RCC 7860 (cell line): ENCODE data around the gene MAD1L1.
"Not testable (repeated sequence)": the region's sequence is repeated elsewhere in the genome, so short reads cannot be mapped to it uniquely, and the experiment has no call there.

Experiments
- DNase-seq: peaks from one replicate; pipeline ENCODE4 v3.0.0-alpha.2; 2015; ENCODE audit warnings: low spot score
- FAIRE-seq: peaks from 2 replicates; lab custom pipeline; 2012; peaks lifted over from hg19 to GRCh38; lab: Jason Lieb, UNC

MAD1L1 gene

DNA sequence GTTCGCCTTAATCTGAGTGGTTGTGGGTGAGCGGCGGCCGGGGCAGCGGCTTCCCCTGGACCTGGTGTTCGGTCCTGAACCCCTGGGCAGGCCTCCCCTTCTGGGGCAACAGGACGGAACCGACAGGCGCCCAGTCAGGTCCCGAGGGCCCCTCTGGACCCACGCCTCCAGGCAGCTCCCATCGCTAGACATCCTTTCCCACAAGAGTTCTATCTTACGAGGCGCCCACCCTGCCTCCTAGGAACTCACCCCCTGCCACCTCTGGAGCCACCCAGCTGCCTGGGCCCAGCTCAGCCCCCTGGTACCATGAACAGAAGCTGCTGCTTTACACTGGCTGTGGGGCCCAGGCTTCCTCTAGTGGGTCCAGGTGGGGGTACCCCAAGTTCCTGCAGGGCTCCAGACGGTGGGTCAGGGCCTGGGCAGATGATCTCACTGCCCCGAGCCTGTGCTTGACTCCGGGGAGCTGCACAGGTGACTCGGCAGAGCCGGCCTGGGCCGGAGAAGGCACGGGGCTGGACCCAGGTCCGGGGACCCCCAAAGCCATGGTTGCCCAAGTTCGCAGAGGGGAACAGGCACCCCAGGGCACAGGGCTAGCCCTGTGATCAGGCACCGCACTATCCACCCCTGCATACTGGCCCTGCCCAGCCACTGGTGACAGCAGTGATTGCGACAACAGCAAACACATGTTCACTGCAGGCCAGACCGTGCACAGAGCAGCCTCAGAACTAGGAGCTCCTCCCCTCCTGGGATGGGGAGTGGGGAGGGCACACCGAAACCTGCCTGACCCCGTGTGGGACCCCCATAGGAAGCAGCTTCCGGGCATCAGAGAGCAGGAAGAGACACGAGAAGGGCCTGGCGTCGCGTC is 382.4 kb downstream of the MAD1L1 start:
- DNase-seq: no peak
- no peak for FAIRE-seq

DNA sequence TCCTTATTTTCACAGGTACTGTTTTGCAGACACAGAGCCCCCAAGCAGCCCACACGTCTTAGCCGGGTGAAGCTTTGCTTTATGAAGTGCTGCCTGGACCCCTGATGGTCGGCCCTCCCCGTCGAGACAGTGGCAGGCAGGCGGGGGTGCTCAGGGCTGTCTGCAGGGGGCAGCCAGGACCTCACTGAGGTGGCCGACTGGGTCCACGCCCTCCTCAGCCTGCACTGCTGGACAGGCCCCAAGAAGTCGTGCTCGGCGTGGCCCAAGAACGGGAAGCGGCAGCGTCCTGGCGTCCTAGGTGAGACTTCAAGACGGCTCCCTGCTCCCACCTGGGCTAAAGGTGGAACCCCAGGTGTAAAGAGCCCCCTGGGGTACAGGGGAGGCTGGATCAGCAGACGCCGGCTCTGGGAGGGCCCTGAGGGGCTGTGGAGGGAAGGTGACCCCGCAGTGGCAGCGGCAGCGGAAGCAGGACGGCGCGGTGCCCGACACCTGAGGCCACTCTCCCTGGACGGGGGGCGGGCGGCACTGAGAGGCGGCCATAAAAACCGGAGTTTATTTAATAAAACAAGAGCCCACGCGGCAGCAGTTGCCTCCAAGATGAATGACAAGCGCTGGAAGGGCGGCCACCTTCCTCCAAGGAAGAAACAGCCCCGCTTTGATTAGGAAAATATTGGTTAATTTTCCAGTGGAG is 383.2 kb downstream of the MAD1L1 start:
- no peak for FAIRE-seq
- no peak for DNase-seq

DNA sequence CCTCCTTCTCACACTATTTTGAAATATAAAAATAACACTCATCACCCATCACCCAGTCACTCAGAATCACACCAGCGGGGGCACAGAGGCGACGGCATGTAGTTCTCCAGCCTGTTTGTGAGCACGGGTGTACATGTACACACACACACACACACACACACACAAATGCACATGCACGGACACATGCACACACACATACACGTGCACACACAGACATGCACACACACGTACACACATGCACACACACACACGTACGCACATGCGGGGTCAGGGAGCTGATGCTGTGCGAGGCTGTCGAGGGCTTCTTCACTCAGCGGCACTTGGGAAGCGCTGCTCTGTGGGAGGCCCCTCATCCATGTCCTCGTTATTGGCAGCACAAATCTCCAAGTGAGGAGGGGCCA is 383.8 kb downstream of the MAD1L1 start:
- DNase-seq (no peak), FAIRE-seq (no peak)

DNA sequence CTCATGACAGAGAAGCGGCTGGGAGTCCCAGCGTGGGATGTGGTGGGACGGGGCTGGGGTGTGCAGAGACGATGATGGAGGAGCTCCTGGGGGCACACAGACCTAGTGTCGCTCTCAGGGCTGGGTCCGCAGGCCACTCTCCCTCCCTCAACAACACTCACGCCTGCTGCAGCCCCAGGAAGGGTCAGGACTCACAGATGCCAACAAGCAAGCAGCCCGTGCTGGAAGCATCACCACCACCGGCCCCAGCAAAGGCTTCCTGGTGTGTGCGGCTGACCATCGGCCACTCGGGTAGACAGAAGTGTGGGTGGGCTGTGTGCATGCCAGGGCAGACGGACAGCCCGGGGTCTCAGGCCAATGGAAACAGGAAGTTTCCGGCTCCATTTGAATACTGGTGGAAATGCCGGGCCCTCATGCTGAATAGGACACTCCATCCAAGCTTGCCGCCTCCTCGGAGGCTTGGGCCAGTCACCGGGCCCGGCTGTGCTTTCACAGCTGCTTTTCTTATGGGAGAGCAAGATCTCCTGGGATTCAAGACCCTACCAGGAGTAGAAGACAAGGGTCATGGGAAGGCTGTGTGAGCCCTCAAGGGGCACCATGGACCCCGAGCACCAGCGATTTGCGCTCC is 384.6 kb downstream of the MAD1L1 start:
- FAIRE-seq: no peak
- no peak for DNase-seq

DNA sequence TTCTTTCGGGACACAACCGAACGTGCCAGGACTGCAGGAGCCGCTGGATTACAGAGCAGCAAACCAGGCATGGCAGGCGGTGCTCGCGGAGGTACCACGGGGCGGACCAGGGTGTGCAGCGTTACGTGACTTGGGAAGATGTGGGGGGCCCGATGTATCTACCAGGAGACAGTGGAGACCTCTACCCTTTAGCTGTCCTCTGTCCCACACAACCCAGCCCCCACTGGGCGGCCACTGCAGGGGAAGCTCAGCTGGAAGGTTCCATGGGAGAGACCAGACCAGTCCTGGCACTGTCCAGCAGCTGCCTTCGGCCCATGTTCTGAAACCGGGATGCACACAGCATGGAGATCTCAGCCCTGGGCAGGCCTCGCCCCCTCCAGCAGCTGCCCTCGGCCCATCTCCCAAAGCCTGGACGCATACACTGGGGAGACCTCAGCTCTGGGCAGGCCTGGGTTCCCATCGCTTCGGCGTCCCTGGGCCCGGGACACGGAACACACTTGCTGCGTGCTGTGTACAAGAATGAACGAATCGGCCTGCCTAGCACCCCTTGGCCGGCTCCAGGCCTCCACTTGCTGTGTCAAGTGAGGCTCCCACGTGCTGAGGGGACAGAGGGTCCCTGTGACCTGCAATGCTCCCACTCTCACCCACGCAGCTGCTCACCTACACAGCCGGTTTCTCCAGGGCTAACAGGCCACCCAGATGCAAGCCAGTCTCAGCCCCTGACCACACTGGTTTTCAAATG is 385.3 kb downstream of the MAD1L1 start:
- DNase-seq (no peak), FAIRE-seq (no peak)

DNA sequence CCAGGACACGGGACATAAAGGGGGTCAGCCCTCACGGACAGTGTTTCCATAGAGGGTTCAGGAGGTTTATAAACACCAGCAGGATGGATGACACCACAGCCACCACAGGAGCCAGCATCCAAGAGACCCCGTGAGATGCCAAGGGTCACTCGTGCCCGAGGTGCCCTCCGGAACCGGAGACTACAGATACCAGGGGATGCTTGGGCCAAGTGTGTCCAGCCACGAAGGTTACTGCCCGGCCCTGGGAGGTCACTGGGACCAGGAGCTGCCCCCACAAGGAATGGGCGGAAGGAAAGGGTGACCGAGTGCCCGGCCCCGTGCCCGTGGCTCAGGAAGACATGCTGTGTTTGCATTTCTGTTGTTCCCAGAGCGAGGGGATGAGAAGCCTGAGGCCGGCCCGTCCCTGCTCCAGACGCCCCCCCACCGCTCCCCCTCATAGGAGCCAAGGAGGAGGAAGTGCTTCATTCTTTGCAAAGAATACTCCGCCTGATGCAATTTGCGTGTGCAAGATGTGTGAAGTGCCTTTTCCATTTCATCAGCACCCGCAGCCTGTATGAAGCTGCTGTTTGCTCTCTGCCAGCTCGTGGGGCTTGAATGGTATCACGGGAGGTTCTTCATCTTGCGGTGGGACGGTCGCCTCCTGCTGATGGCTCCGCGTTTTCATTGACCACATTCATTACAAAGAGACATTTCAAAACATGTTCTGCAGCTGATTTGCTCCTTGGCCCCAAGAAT is 386.2 kb downstream of the MAD1L1 start:
- no peak for FAIRE-seq

DNA sequence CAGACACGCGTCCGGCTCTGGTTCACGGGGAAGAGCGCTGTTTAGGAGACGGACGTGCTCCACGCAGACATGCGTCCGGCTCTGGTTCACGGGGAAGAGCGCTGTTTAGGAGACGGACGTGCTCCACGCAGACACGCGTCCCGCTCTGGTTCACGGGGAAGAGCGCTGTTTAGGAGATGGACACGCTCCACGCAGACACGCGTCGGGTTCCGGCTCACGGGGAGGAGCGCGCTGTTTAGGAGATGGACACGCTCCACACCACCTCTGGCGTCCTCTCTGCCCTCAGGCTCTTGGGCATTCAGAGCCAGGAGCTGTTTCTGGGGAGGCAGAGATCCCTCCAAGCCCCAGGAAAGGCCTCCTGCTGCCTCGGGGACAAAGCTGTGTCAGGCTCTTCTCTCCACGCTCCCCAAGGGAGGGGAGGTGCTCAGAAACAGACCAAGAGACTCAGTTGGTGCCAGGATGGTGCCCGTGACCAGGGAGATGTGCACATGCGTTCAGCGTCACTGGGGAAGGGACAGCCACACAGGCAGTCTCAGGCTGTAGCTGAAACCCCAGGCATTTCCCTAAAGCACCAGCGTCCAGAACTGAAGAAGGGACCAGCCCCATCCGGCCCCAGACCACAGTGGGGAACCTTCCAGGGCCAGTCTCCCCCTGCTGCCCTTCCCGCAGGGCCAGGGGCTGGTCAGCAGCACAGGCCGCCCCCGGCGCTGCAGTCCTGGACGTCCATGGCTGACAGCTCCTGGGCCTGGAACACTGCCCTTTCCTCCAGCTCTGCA is 387.0 kb downstream of the MAD1L1 start:
- no peak for DNase-seq
- FAIRE-seq: no peak

More for the DNA sequence above, 386.2 kb downstream of the MAD1L1 start:
- DNase-seq: no peak

DNA sequence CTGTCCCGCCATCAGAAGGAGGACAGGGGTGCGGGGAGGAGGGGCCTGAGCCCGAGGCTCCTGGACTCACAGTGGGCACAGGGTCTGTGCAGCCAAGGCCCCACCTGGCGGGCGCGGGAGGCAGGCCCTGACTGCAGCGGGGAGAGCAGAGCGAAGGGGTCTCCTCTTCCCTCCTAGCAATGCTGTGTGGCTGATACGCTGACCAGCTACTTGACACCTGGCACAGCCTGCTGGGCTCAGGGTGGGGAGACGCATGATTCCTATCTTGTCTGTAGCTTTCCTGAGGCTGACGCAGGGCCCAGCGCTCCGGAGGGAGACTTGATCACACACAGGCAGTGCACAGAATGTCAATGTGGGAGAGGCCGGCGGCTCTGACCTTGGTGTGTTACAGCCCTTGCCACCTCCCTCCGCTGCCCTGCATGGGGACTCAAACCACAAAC is 387.8 kb downstream of the MAD1L1 start:
- DNase-seq (no peak), FAIRE-seq (no peak)

DNA sequence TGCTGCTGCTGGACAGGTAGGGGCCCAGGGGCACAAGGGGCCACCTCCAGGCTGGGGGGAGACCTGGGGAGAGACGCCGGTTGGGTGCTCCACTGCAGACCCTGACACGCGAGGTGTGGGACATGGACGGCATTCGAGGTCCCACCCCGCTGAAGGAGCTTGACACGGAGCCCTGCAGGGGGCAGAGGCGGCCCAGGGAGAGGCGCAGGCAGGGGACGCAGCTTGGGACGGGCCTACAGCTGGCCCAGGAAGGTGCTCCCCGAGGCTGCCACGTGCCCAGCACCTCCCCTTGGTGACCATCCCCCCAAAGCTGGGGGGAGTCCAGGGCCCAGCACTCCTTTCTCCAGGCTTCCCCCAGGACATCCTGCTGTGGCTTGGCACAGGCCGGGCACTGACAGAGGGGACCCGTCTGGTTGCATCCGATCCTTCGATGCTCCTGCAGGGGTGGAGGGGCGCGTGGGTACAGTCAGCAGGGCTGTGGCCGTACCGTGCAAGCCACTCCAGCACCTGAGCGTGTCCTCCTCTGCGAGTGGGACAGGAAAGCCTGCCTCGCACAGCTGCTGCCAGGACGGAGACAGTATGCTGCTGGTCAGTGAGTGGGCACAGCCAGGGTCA is 388.3 kb downstream of the MAD1L1 start:
- DNase-seq: no peak
- FAIRE-seq: no peak

DNA sequence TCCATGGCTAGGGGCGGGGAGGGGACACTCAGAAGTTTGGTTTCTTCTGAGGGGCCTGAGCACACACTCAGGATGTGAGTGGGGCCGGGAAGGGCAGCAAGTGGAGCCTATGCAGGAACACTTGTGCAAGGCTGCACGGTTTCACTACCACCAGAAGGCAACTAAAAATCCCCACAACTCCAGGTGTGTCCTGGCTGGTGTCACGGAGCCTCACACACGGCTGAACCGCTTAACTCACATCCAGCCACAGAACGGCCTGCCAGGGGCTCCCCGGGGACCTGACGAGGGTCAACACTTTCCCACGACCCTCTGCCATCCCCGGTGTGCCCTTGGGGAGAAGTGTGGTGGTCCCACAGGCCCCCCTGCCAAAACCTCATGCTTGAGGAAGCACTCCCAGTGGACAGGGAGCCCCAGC is 388.8 kb downstream of the MAD1L1 start:
- FAIRE-seq (no peak), DNase-seq (no peak)

DNA sequence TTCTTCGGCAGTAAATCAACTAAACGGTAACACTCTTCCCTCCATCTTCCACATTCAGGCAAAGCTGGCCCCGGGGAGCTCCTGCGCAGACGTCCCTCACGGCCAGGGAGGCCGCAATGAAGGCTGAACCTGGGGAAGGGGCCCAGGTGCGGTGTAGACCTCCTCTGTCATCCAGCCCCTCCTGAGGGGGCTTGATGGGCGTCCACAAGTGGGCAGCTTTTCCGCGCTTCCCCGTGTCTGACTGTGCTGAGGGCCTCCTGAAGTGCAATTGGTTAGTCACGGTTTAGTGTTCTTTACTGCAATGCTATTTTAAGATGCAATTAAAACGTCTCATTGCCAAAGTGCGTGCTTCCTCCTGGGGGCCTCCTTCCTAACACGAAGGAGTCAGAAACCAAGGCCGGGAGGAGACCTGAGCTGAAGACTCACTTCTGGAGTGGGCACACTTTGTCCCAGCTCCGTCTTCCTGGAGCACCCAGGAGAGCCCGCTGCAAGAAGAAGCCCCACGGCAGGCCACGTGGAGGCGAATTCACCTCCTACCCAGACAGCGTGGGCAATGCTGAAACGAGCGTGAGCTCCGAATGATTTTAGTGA is 389.4 kb downstream of the MAD1L1 start:
- DNase-seq (no peak), FAIRE-seq (no peak)

DNA sequence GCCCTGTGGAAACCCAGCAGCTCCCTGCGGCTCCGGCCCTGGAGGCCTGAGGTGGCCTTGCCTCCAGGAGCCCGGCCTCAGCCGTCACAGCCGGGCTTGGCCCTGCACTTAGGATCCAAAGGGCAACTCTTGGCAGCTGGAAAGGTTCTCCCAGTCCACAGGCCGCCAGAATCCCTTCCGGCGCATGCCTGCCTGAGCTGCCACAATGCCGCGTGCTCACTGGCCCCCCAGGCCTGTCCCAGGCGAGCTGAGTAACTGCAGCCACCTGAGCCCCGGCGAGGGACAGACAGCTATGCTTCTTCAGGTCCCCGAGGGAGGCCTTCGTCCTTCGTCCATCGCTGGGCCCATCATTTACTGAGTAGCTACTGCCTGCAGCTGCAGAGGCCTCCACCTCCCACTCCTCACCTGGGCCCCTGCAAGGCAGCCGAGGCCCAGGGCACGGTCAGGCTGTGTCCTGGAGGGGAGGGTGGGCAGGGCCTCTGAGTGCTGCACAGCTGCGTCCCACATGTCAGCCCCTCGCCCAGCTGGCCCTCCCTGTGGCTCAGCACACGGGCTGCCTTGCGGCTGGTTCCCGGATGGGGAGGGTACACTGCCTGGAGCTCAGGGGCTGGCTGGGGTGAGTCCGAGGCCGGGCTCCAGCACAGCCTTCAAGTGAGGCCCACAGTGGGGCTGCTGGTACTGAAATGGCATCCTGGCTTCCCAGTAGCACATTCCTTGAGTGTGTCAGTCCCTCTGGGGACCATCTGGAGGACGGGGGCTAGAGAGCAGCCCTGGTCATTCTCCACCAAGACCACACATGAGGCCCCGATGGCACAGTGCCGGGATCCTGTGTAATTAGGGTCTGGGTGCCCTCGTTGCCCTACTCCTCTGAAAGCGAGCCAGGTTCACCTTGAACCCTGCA is 390.2 kb downstream of the MAD1L1 start:
- no peak for DNase-seq
- FAIRE-seq: no peak

DNA sequence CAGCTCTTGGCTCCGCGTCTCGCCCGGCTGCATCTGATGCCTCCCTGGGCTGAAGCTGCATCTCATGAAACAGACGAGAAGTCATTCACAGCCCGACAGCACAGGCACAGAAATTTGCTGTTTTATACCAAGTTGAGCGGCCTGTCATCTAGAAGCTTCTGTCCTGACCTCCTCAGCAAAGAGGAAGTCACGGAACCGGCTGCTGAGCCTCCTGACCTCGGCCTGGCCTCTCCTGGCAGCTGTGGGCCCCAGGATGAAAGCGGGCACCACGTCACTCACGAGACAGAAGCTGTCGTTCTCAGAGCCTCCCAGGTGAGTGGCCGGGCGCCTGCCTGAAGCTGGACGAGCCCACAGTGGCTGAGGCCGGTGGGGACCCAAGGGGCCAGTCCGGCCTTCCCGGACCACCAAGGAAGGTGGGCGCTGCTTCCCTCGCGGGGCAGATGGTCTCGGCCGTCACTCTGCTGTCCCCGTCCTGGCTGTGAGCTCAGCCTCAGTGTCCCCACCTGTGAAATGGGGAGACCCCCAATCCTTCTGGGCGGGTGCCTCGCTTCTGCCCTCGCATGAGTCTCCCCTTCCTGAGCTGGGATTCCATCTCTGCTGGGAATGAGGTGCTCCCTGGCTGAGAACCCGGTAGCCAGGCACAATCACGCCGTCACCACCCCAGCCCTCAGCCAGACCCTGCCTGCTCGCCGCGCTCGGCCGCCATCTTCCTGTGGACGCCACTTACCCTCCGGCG is 391.3 kb downstream of the MAD1L1 start:
- FAIRE-seq, DNase-seq: not testable (repeated sequence)

DNA sequence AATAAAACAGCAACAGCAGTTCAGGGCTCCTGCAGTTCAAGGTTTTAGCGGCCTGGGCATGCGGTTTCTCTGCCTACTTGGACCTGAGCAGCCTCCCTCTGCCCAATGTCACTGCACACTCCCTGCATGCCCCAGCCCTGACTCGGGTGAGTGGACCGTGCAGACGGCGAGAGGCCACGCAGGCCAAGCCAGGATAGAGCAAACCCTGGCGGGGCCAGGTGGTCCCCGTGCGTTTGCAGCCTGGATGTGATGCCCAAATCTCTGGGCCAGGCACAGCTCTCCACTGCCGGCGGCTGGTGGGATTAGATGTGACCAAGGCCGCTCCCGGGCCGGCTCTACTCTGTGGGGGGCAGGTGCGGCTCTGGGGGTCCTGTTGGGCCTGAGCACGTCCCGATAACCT is 392.0 kb downstream of the MAD1L1 start:
- not testable (repeated sequence) for FAIRE-seq, DNase-seq

DNA sequence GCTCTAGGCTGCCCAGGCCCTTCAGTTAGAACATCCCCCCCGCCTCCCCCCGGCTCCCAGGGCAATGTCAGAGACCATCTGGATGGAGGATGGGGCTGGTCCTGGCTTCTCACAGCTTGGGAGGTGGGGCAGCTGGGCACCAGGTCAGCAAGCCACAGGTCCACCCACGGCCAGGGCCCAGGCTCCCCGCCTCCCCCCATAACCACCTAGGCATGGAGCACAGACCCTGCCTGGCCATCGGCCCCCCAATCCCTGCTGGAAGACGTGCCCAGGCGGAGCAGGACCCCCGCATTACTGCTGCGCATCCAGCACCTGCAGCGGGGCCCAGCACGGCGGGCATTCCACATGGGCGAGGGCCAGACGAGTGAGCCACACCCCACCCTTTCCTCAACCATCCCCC is 393.0 kb downstream of the MAD1L1 start:
- no peak for FAIRE-seq
- DNase-seq: no peak

DNA sequence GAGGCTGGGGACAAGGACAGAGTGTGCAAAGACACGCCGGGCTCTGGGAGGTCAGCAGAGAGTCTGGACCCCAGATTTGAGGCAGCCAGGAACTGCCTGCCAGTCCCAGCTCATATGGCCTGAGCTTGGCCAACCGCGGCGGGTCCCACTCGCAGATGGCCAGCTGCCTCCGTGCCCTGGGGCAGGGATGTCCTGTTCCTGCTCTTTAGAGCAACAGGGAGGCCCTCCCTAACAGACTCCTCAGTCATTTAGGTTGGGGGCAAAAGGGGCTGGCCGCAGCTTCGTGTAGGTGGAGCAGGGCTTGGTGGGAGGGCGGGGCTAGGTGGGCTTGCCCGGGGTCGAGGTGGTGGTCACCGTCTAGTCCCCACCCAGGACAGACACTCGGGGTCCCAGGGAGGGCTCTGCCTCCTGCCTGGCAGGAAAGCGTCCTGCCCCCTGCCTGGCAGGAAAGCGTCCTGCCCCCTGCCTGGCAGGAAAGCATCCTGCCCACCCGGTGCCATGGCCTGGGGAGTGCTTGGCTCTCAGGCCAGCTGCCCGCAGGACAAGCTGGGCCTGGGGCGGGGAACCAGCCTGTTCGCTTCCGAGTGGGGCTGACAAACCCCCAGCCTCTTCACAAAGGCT is 393.7 kb downstream of the MAD1L1 start:
- FAIRE-seq, DNase-seq: not testable (repeated sequence)

DNA sequence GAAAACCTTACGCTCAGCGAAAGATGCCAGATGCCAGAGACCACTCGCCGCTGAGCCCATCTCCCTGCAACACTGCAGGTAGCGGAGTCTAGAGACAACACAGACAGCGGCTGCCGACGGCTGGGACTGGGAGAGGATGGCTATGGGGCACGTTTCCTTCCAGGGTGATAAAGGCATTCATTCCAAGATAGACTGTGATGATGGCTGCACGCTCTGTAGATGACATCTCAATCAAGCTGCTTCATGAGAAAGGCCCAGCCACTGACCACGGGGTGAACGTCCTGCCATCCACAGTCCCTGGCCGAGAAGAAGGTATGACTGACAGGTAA is 394.2 kb downstream of the MAD1L1 start:
- FAIRE-seq, DNase-seq: not testable (repeated sequence)
